Spinal cord (tissue), 10 donors: ENCODE measurements around the gene VPS33A. TPM values are rescaled to one million over a fixed set of nuclear protein-coding genes. Genes with fewer than 3 reads are reported as not detected.

Experiments
- DNase-seq, 6 donors: peaks; one replicate each; pipeline versions ENCODE4 v3.0.0 to v3.0.0-alpha.2; 2013 to 2015; ENCODE audit warnings: low spot score in 6 of 6, low read depth in 4 of 6
- H3K27ac ChIP-seq: one replicate; pipeline ENCODE4 v1.5.1; 2013; ENCODE audit warnings: low read depth, low read length, control low read depth
- H3K27me3 ChIP-seq: one replicate; pipeline ENCODE4 v1.6.1; 2013; ENCODE audit warnings: low read length; ENCODE audit not compliant: control insufficient read depth, insufficient read depth
- H3K36me3 ChIP-seq: one replicate; pipeline ENCODE4 v1.6.1; 2013; ENCODE audit warnings: low read length; ENCODE audit not compliant: control insufficient read depth, insufficient read depth
- H3K4me1 ChIP-seq: one replicate; pipeline ENCODE4 v1.6.1; 2013; ENCODE audit warnings: low read length; ENCODE audit not compliant: control insufficient read depth, insufficient read depth
- H3K4me3 ChIP-seq: one replicate; pipeline ENCODE4 v1.5.1; 2013; ENCODE audit warnings: low read depth, low read length, control low read depth
- H3K9me3 ChIP-seq: one replicate; pipeline ENCODE4 v1.6.1; 2013; ENCODE audit warnings: low read length; ENCODE audit not compliant: control insufficient read depth, insufficient read depth
- WGBS: methylation state at CpG from one replicate; pipeline ENCODE4 v1.1.5; 2013; ENCODE audit warnings: missing lambda C conversion rate; ENCODE audit not compliant: insufficient coverage; 5-methylcytosine and 5-hydroxymethylcytosine counted together
- long read RNA-seq, 4 donors: transcript quantifications; one replicate each; lab custom pipeline, GENCODE V29; 2026
- polyA plus RNA-seq, 2 donors: library from polyadenylated mRNA; unstranded; fragments of 120-200 nt; gene quantifications; one replicate each; pipeline ENCODE4 v1.2.1, GENCODE V29; 2013; ENCODE audit not compliant: insufficient read length in 2 of 2
- total RNA-seq, 2 donors: library from RNA; depleted of rRNA in 1 of 2; stranded (reverse); fragments of 120-200 nt in 1 of 2; fragments of >200 nt in 1 of 2; gene quantifications; one replicate each; pipeline versions ENCODE4 v1.2.3 to v1.2.4, GENCODE V29; 2013 to 2014
- donor health status: healthy.

The VPS33A gene
- 10 to 100 TPM; 19.5 to 29.2 TPM for total RNA-seq
- polyA plus RNA-seq: 10 to 100 TPM; 23.2 TPM
- long read RNA-seq, donor 1, full-length matches to known transcripts: 4 of 4 reads
- long read RNA-seq, donor 1, partial matches to known transcripts: 0 of 4 reads
- long read RNA-seq, donor 1, other reads (novel, unspliced or antisense): 0 of 4 reads
- long read RNA-seq, donor 2, full-length matches to known transcripts: 2 of 2 reads
- long read RNA-seq, donor 2, partial matches to known transcripts: 0 of 2 reads
- long read RNA-seq, donor 2, other reads (novel, unspliced or antisense): 0 of 2 reads
- long read RNA-seq, donor 3, full-length matches to known transcripts: 3 of 3 reads
- long read RNA-seq, donor 3, partial matches to known transcripts: 0 of 3 reads
- long read RNA-seq, donor 3, other reads (novel, unspliced or antisense): 0 of 3 reads
- long read RNA-seq, donor 4, full-length matches to known transcripts: 3 of 10 reads
- long read RNA-seq, donor 4, partial matches to known transcripts: 7 of 10 reads
- long read RNA-seq, donor 4, other reads (novel, unspliced or antisense): 0 of 10 reads

- peaks cover 3% of the 10 kb centered on the region for H3K4me1 ChIP-seq
- peaks cover 21% of the 10 kb centered on the region for H3K36me3 ChIP-seq
- peak; percentile 93 to 99 (median 96) for DNase-seq
- H3K27ac ChIP-seq: peak within 1 kb of the TSS; percentile 72
- peak within 1 kb of the TSS; percentile 88 for H3K4me3 ChIP-seq
- no peaks in the 10 kb centered on the region for H3K9me3 ChIP-seq
- no peaks in the 10 kb centered on the region for H3K27me3 ChIP-seq
- 0% methylated on average over 56 of the region's 56 CpGs for WGBS
Measured at GRCh38 chr12:122266230-122266901, at the start of gene VPS33A. Gene VPS33A (minus strand): TSS chr12:122266494. CDS start chr12:122266408, 86 bp downstream.

GRCh38 chr12:122312926-122313325 lies 46.6 kb upstream of the VPS33A start:
- peaks cover 3% of the 10 kb centered on the region for H3K4me1 ChIP-seq
- H3K27ac ChIP-seq: no peak overlapping the region
- H3K4me3 ChIP-seq: no peak overlapping the region
- H3K27me3 ChIP-seq: no peaks in the 10 kb centered on the region
- WGBS: 84% methylated on average over 3 of the region's 5 CpGs
- H3K36me3 ChIP-seq: peaks cover 34% of the 10 kb centered on the region
- no peak for DNase-seq
- H3K9me3 ChIP-seq: no peaks in the 10 kb centered on the region

GRCh38 chr12:122311696-122312095 lies 45.4 kb upstream of the VPS33A start:
- WGBS: no CpG with 5 or more reads among the region's 5 CpGs
- H3K27me3 ChIP-seq: no peaks in the 10 kb centered on the region
- peaks cover 29% of the 10 kb centered on the region for H3K36me3 ChIP-seq
- H3K4me3 ChIP-seq: no peak overlapping the region
- no peaks in the 10 kb centered on the region for H3K9me3 ChIP-seq
- H3K4me1 ChIP-seq: peaks cover 3% of the 10 kb centered on the region
- DNase-seq: no peak
- H3K27ac ChIP-seq: no peak overlapping the region

GRCh38 chr12:122310626-122311333 lies 44.5 kb upstream of the VPS33A start:
- no peak overlapping the region for H3K27ac ChIP-seq
- WGBS: no CpG with 5 or more reads among the region's 3 CpGs
- peak in 2 of 6 donors; percentile 44 to 63 for DNase-seq
- peaks cover 3% of the 10 kb centered on the region for H3K4me1 ChIP-seq
- no peak overlapping the region for H3K4me3 ChIP-seq
- H3K9me3 ChIP-seq: no peaks in the 10 kb centered on the region
- peaks cover 24% of the 10 kb centered on the region for H3K36me3 ChIP-seq
- no peaks in the 10 kb centered on the region for H3K27me3 ChIP-seq

- peaks cover 27% of the 10 kb centered on the region for H3K36me3 ChIP-seq
- H3K27me3 ChIP-seq: no peaks in the 10 kb centered on the region
- no peaks in the 10 kb centered on the region for H3K9me3 ChIP-seq
- no peak overlapping the region for H3K4me3 ChIP-seq
- peak in 5 of 6 donors; percentile 4 to 63 (median 11) for DNase-seq
- WGBS: 72% methylated on average over 7 of the region's 8 CpGs
- peaks cover 3% of the 10 kb centered on the region for H3K4me1 ChIP-seq
- no peak overlapping the region for H3K27ac ChIP-seq
Measured at GRCh38 chr12:122309564-122310121, 43.3 kb upstream of the VPS33A start.

- H3K36me3 ChIP-seq: peaks cover 28% of the 10 kb centered on the region
- H3K9me3 ChIP-seq: no peaks in the 10 kb centered on the region
- no peak overlapping the region for H3K27ac ChIP-seq
- no CpG with 5 or more reads among the region's 1 CpG for WGBS
- DNase-seq: no peak
- H3K4me3 ChIP-seq: no peak overlapping the region
- H3K27me3 ChIP-seq: no peaks in the 10 kb centered on the region
- H3K4me1 ChIP-seq: peaks cover 3% of the 10 kb centered on the region
Measured at GRCh38 chr12:122308811-122309210, 42.5 kb upstream of the VPS33A start.

GRCh38 chr12:122306407-122306806 lies 40.1 kb upstream of the VPS33A start:
- WGBS: 66% methylated on average over 3 of the region's 4 CpGs
- Histone ChIP-seq H3K9me3 (no peaks in the 10 kb centered on the region), H3K4me3 (no peak overlapping the region), H3K4me1 (peaks cover 3% of the 10 kb centered on the region), H3K27me3 (no peaks in the 10 kb centered on the region), H3K27ac (no peak overlapping the region), H3K36me3 (peaks cover 24% of the 10 kb centered on the region)
- no peak for DNase-seq

GRCh38 chr12:122304924-122305323 lies 38.6 kb upstream of the VPS33A start:
- no peaks in the 10 kb centered on the region for H3K27me3 ChIP-seq
- peaks cover 26% of the 10 kb centered on the region for H3K36me3 ChIP-seq
- WGBS: no CpG with 5 or more reads among the region's 1 CpG
- no peak overlapping the region for H3K4me3 ChIP-seq
- no peak overlapping the region for H3K27ac ChIP-seq
- no peaks in the 10 kb centered on the region for H3K9me3 ChIP-seq
- no peak for DNase-seq
- peaks cover 3% of the 10 kb centered on the region for H3K4me1 ChIP-seq

GRCh38 chr12:122303068-122303467 lies 36.8 kb upstream of the VPS33A start:
- DNase-seq: no peak
- Histone ChIP-seq H3K4me3 (no peak overlapping the region), H3K4me1 (no peaks in the 10 kb centered on the region), H3K36me3 (peaks cover 29% of the 10 kb centered on the region), H3K27me3 (no peaks in the 10 kb centered on the region), H3K9me3 (no peaks in the 10 kb centered on the region), H3K27ac (no peak overlapping the region)
- WGBS: 96% methylated on average over 2 of the region's 4 CpGs
